CD4-positive, alpha-beta T cell treated with Interferon alpha-2 for 1 hour (primary cell): ENCODE results near the gene MTMR12.

Experiments
- DNase-seq, 2 donors: peaks; one replicate each; pipeline ENCODE4 v3.0.0-alpha.2; 2020 to 2022

Gene MTMR12

GRCh38 chr5:32190095-32190494 lies 122.6 kb downstream of the MTMR12 start:
- no peak for DNase-seq

GRCh38 chr5:32187675-32188074 lies 125.1 kb downstream of the MTMR12 start:
- DNase-seq: no peak

- no peak for DNase-seq
Observed at GRCh38 chr5:32182463-32183063, 130.2 kb downstream of the MTMR12 start.
